ENCODE measurements around the gene GRK5. TPM values are rescaled to one million over a fixed set of nuclear protein-coding genes. Genes with fewer than 3 reads are reported as not detected.

The GRK5 gene
- total RNA-seq, 1 experiment from 2014 or later = 1.2 TPM

GRCh38 chr10:119441921-119442757 lies 234.8 kb downstream of the GRK5 start:
- Histone ChIP-seq H2BK120ac (ENCODE audit: low read depth, low read length, poor library complexity, severe bottlenecking) (no peak overlapping the region), H3K23me2 (ENCODE audit: insufficient read length, low read depth, low read length, poor library complexity, severe bottlenecking) (peaks cover 4% of the 10 kb centered on the region), H3K56ac (ENCODE audit: insufficient read length, low read depth, low read length) (no peak overlapping the region), H4K8ac (replicated peaks; ENCODE audit: insufficient read length, low read depth, low read length) (no peak overlapping the region), H2BK5ac (ENCODE audit: insufficient read length, low read length) (no peak overlapping the region), H3K79me1 (ENCODE audit: insufficient read depth, low read depth, low read length, poor library complexity, severe bottlenecking) (no peaks in the 10 kb centered on the region), H3K4me1 (ENCODE audit: insufficient read depth, low read length) (no peaks in the 10 kb centered on the region), H4K91ac (ENCODE audit: insufficient read length, low read depth, low read length) (no peak overlapping the region), H2BK12ac (ENCODE audit: insufficient read length, low read depth, low read length) (no peak overlapping the region), H2AK5ac (ENCODE audit: insufficient read length, low read length) (no peak overlapping the region), H3K23ac (ENCODE audit: insufficient read length, low read depth, low read length) (no peak overlapping the region), H2BK20ac (ENCODE audit: low read depth, low read length, poor library complexity, severe bottlenecking) (no peak overlapping the region), H4K20me1 (ENCODE audit: control insufficient read depth, insufficient read depth, insufficient read length) (no peaks in the 10 kb centered on the region), H3T11ph (ENCODE audit: low read length) (no peak overlapping the region), H3K27me3 (ENCODE audit: insufficient read depth, low read length) (no peaks in the 10 kb centered on the region; the same call in 1 of the 2 replicates), H4K5ac (ENCODE audit: insufficient read length, low read depth, low read length) (no peak overlapping the region), H3K9ac (ENCODE audit: extremely low read depth, insufficient read length, low read length) (no peak overlapping the region), H3K18ac (ENCODE audit: insufficient read length, low read depth, low read length) (no peak overlapping the region), H2BK15ac (ENCODE audit: low read depth, low read length) (no peak overlapping the region), H2AFZ (ENCODE audit: low read length) (no peak overlapping the region), H3K14ac (ENCODE audit: insufficient read depth, low read length) (no peak overlapping the region; the same call in 1 of the 2 replicates), H3K79me2 (ENCODE audit: insufficient read depth, low read length) (no peaks in the 10 kb centered on the region; the same call in 1 of the 2 replicates), H3K4ac (ENCODE audit: low read depth, low read length) (no peak overlapping the region), H3K9me3 (ENCODE audit: control insufficient read depth, low read depth, low read length) (no peaks in the 10 kb centered on the region), H3K27ac (ENCODE audit: insufficient read length, low read depth, low read length) (no peak overlapping the region), H3K4me2 (ENCODE audit: insufficient read depth, insufficient read length, low read length) (no peak overlapping the region)
- peaks cover 13% of the 10 kb centered on the region for H3K27me3 Mint-ChIP-seq (ENCODE audit: low read depth)
- WGBS (ENCODE audit: extremely low coverage, insufficient read length, low lambda C conversion rate) = no CpG with 5 or more reads among the region's 25 CpGs
- DNase-seq = no peak
- H3K9me3 Mint-ChIP-seq = peaks cover 0 to 5% of the 10 kb centered on the region in 2 experiments; a peak in 2 of 5 replicates
- H3K4me1 Mint-ChIP-seq = peaks cover 5% of the 10 kb centered on the region in 2 experiments; a peak in 3 of 4 replicates
- no peak overlapping the region for H3K4me3 Mint-ChIP-seq
- H3K27ac Mint-ChIP-seq = peak overlapping the region in 1 of 3 experiments; percentile 82; a peak in 1 of 7 replicates
- no peak for TF ChIP-seq CTCF (conservative IDR thresholded peaks at IDR 0.05)
- H3K36me3 Mint-ChIP-seq (ENCODE audit: insufficient read depth in 1 of 3, low read depth in 3 of 3) = peaks cover 0 to 2% (median 0%) of the 10 kb centered on the region in 3 experiments; a peak in 1 of 7 replicates

All from H9 (cell line).